GM20431 (cell line): Measurements from ENCODE around the gene DST.
"Not testable (repeated sequence)": the region's sequence is repeated elsewhere in the genome, so short reads cannot be mapped to it uniquely, and the experiment has no call there.

Experiments used
- in situ Hi-C: fragments of 300-500 bp; cut with MseI, MboI; formaldehyde crosslinking; loops from one replicate; pipeline ENCODE4 v1.15.0; 2020; ENCODE audit warnings: low sequenced_read_pairs; ENCODE audit not compliant: unreplicated experiment

DST gene

GRCh38 chr6:56580271-56580670 lies 62.4 kb downstream of the DST start:
- in situ Hi-C loops = loop anchor here (25.0 kb wide), 1 partner anchor 218 kb away; no protein-coding TSS in a partner anchor

GRCh38 chr6:56579155-56579851 lies 63.4 kb downstream of the DST start:
- in situ Hi-C loops = loop anchor here (25.0 kb wide), 1 partner anchor 217 kb away; no protein-coding TSS in a partner anchor

DNA sequence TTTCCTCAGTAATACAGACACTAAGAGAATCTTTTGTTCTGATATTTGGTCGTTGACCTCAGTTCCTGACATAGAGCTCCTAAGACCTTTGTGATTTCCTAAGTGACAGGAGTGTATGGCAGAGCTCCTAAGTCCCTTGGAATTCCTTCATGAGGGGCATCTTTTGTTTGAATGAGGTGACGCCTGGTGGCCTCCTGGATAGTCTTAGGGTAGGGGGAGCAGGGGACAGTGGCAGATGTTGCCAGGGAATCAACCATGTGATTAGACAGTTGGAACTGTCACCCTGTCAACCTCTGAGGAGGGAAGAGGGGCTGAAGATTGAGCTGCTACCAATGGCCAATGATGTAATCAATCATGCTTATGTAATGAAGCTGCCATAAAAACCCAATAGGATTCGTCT lies 67.0 kb downstream of the DST start:
- in situ Hi-C loops = loop anchor here (25.0 kb wide), 1 partner anchor 213 kb away; no protein-coding TSS in a partner anchor

DNA sequence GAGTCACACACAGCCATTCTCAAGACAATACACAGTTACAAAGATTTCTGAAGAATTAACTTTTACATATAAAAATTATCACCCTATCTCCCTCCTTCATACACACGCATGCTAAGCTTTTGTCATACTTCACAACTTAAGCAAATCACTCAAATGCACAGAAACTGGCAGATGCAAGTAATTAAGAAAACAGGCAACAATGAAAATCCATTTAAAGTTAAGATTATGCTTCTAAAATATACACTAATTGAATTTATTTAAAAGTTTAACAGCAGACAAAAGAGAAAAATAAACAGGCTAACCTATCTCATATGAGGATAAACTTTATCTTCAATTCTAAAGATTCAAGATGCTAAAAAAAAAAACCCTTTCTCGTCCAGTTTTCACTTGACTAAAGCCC lies 68.4 kb downstream of the DST start:
- in situ Hi-C loops = no loop called here

GRCh38 chr6:56573624-56574023 lies 69.1 kb downstream of the DST start:
- in situ Hi-C loops = no loop called here

- in situ Hi-C loops = no loop called here
Observed at GRCh38 chr6:56572788-56573471, 69.8 kb downstream of the DST start.

DNA sequence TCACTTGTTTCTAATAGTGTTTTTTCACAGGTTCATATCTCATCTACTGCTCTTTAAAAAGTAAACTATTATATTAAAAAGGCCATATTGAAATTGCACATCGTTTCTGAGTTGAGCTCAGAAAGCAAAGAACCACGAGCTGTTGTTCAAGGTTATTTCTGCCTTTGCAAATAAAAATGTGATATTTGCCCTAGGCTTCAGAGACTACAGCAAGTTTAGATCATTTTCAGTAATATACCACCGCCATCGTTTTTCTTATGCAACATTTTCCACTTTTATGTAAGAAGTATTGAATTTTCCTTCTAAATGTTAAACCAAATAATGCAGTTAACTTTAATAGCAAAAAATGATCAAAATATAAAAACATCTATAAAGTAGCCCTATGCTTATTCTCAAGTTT lies 71.1 kb downstream of the DST start:
- in situ Hi-C loops = no loop called here

- in situ Hi-C loops = no loop called here
Observed at GRCh38 chr6:56570413-56571359, 72.0 kb downstream of the DST start.

- in situ Hi-C loops = no loop called here
Observed at GRCh38 chr6:56567501-56567900, 75.2 kb downstream of the DST start.

- in situ Hi-C loops = not testable (repeated sequence)
Observed at GRCh38 chr6:56562730-56563129, 80.0 kb downstream of the DST start.

DNA sequence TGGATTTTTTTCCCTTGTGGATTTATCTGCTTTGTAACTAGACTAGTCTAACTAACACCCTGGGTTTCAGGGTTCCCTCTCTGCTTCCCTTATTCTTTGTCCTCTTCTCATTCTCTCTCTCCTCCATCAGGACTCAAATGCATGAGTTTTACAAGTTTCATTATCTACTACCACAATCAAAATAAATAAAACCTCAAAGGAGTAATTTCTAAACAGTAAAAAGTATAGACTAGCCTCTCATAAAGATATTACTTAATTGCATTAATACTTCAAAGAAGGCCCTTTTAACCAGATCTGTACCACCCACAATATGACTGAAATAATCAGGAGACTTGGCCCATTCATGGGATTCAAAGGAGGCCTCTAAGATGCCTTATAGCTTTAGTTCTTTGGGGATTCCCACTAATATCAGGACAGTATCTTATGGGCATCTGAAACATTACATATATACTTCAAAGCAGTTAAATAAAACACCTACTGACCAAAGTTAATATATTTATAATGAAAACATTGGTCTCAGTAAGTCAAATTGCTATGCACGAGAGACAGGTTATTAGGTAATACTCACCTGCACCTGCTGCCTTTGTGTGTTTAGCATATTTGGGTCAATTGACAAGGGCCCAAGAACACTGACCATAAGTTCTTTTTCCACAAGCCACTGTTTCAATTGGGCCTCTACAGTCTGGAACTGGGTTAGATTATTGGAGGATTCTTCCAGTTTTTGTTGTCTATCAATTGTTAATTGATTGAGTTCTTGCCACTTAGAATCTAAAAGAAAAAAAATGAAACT lies 85.7 kb downstream of the DST start:
- in situ Hi-C loops = no loop called here

DNA sequence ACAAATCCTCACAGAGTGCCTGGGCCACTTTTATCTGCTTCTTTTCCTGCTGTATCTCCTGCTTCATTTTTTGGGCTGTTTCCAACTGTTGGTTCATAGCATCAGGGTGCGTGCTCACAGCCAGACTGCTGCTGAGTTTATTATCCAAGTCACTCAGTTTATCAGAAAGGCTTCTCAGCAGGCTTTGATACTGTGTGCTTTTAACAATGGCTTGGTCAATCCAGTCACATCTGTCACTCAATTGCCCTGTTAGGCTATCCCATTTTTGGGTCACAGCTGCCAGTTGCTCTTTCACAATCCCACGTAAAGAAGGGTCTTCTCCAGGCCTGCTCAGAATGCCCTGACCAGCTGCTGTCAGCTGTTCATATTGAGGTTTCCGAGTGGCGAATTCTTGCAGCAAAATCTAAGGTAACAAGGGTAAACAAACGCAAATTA lies 87.2 kb downstream of the DST start:
- in situ Hi-C loops = no loop called here

GRCh38 chr6:56552187-56553130 lies 90.2 kb downstream of the DST start:
- in situ Hi-C loops = no loop called here

DNA sequence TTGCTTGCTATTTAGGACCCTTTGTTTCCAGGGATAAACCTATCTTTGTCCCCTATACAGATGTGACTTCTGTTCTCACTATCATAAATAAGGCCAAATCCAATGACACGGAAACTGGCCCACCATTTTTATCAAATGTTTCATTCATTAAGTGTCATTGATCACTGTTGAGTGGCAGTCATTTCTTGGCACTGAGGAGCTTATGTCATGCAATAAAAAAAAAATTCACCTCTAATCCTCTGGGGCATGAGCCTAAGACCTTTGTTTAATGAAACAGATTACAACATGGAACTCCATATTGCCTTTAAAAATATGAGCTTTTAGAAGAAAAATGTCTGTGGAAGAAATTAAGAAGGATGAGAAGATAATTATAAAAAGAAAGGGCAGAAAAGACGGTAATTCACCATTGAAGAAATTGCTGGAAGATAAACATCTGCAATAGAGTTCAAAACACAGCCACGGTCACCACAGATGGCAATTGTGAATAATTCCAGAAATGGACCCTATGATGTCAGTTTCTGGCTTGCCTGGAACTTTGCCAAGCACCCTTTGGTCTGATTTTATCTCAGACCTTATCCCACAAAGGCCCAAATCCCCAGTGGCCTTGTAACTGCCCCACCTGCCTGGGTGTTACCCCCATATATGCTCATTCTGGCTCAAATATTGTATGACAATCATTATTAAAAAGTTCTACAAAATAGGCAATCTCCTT lies 91.1 kb downstream of the DST start:
- in situ Hi-C loops = no loop called here

DNA sequence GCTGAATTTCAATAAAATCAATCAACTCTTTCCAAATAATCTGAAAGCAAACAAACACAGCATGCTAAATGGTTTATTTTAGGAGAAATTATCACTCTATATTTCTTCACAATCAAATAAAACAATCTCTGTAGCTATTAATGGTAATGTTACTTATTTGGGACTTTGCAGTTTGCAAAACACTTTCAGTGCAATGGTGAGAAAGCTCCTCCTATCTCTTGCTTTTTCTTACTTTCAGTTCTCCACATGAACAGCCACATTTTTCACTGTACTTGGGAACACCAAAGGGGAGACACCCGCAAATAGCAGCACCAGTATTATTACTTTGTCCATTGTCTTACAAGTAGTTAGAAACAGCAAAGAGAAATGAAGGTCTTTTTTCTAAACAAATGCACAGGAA lies 92.4 kb downstream of the DST start:
- in situ Hi-C loops = no loop called here

GRCh38 chr6:56549014-56549413 lies 93.7 kb downstream of the DST start:
- in situ Hi-C loops = no loop called here

GRCh38 chr6:56547687-56548086 lies 95.0 kb downstream of the DST start:
- in situ Hi-C loops = no loop called here
